ENCODE measurements around the gene FAM185A. TPM values are rescaled to one million over a fixed set of nuclear protein-coding genes. Genes with fewer than 3 reads are reported as not detected.
"Not testable (repeated sequence)": the region's sequence is repeated elsewhere in the genome, so short reads cannot be mapped to it uniquely, and the experiment has no call there.

The FAM185A gene
- 1 to 10 TPM; 3.5 to 4.9 TPM for polyA plus RNA-seq

DNA sequence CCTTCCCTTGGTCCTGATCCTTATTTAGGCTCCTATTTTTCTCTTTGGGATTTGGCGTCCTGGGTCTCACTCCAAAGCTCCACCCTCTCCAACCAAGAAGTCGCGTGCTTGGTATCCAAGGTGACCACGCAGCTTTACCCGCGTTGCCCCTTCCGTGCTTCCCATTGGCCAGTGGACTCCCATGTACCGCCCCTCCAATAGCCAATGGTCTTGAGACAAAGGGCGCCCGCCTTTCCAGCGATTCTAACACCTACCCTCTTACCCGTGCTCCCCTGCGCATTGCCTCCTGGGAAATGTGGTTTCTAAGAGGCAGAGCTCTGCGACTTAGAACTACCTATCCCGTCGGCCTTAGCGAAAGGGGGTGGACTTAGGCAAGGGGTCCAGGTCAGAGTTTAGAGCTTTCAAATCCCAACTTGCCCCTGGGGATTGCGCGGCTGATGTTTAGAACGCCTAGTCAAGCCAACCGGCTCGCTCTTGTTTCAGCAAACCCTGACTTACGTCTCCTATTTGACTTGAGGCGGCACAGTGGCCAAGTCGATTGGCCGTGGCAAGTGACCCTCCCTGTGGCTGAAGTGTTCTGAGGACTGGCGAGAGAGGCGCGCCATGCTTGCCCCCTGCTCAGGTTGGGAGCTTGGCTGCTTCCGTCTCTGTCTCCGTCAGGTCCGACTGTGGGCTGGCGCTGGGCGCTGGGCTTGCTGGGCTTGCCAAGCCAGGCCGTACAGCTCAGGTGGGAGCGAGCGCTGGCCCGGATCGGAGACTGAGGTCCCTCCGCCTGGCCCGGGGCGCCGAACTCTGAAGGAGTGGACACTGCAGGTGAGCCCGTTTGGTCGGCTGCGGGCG lies at the start of gene FAM185A:
Gene FAM185A (plus strand): TSS at position 395 of the 840 bp plus-strand sequence. CDS start 209 bp downstream, at position 604.
- Histone ChIP-seq H3K4me3 (ENCODE audit: low read depth in 1 of 2, low read length in 2 of 2) (peak within 1 kb of the TSS; percentile 59 to 82), H3K27ac (ENCODE audit: low read depth in 2 of 2, low read length in 1 of 2) (peak within 1 kb of the TSS; percentile 15 to 44)
- not testable (repeated sequence) for H3K4me1 ChIP-seq (ENCODE audit: control insufficient read depth in 2 of 2, insufficient read depth in 2 of 2, low read length in 1 of 2); H3K9me3 ChIP-seq (ENCODE audit: control insufficient read depth in 2 of 2, insufficient read depth in 1 of 2, low read depth in 1 of 2, low read length in 1 of 2); H3K27me3 ChIP-seq (ENCODE audit: control insufficient read depth in 1 of 2, insufficient read depth in 2 of 2, low read length in 2 of 2); H3K36me3 ChIP-seq (ENCODE audit: control insufficient read depth in 2 of 2, insufficient read depth in 2 of 2, low read length in 1 of 2)
- WGBS, 2 donors, result 1% methylated on average over 31 to 46 of the region's 47 CpGs

GRCh38 chr7:102713011-102713690 lies 35.6 kb upstream of the FAM185A start:
- not testable (repeated sequence) for H3K27ac ChIP-seq (ENCODE audit: low read depth in 2 of 2, low read length in 1 of 2); H3K36me3 ChIP-seq (ENCODE audit: control insufficient read depth in 2 of 2, insufficient read depth in 2 of 2, low read length in 1 of 2); H3K27me3 ChIP-seq (ENCODE audit: control insufficient read depth in 1 of 2, insufficient read depth in 2 of 2, low read length in 2 of 2); H3K4me3 ChIP-seq (ENCODE audit: low read depth in 1 of 2, low read length in 2 of 2); H3K4me1 ChIP-seq (ENCODE audit: control insufficient read depth in 2 of 2, insufficient read depth in 2 of 2, low read length in 1 of 2); H3K9me3 ChIP-seq (ENCODE audit: control insufficient read depth in 2 of 2, insufficient read depth in 1 of 2, low read depth in 1 of 2, low read length in 1 of 2)
- WGBS, 2 donors, result 30 to 35% methylated on average over 5 of the region's 5 CpGs

DNA sequence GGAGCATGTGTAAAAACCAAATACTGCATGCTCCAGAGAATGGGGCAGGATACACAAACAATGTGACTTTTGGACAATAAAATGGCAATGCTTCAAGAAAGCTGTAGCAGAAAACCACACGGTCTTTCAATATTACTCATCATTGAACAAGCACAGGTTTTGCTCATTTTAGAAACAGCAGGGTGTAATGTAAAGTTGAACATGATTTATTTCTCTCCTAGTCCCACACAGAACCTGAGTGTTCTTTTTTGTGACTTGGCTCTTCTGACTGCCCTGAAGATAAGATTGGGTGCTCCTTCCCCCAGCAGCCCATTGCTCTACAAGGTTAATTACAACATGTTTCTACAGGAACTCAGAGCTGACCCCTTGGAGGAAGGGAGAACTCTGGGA lies 35.1 kb upstream of the FAM185A start:
- H3K36me3 ChIP-seq (ENCODE audit: control insufficient read depth in 2 of 2, insufficient read depth in 2 of 2, low read length in 1 of 2); H3K27ac ChIP-seq (ENCODE audit: low read depth in 2 of 2, low read length in 1 of 2); H3K4me3 ChIP-seq (ENCODE audit: low read depth in 1 of 2, low read length in 2 of 2); H3K4me1 ChIP-seq (ENCODE audit: control insufficient read depth in 2 of 2, insufficient read depth in 2 of 2, low read length in 1 of 2); H3K9me3 ChIP-seq (ENCODE audit: control insufficient read depth in 2 of 2, insufficient read depth in 1 of 2, low read depth in 1 of 2, low read length in 1 of 2); H3K27me3 ChIP-seq (ENCODE audit: control insufficient read depth in 1 of 2, insufficient read depth in 2 of 2, low read length in 2 of 2): not testable (repeated sequence)
- WGBS, 2 donors, result no CpG with 5 or more reads among the region's 1 CpG

GRCh38 chr7:102714774-102715522 lies 33.9 kb upstream of the FAM185A start:
- H3K4me3 ChIP-seq (ENCODE audit: low read depth in 1 of 2, low read length in 2 of 2); H3K27me3 ChIP-seq (ENCODE audit: control insufficient read depth in 1 of 2, insufficient read depth in 2 of 2, low read length in 2 of 2); H3K4me1 ChIP-seq (ENCODE audit: control insufficient read depth in 2 of 2, insufficient read depth in 2 of 2, low read length in 1 of 2); H3K9me3 ChIP-seq (ENCODE audit: control insufficient read depth in 2 of 2, insufficient read depth in 1 of 2, low read depth in 1 of 2, low read length in 1 of 2); H3K36me3 ChIP-seq (ENCODE audit: control insufficient read depth in 2 of 2, insufficient read depth in 2 of 2, low read length in 1 of 2); H3K27ac ChIP-seq (ENCODE audit: low read depth in 2 of 2, low read length in 1 of 2): not testable (repeated sequence)
- WGBS, 2 donors, result 34 to 58% methylated on average over 5 of the region's 6 CpGs

DNA sequence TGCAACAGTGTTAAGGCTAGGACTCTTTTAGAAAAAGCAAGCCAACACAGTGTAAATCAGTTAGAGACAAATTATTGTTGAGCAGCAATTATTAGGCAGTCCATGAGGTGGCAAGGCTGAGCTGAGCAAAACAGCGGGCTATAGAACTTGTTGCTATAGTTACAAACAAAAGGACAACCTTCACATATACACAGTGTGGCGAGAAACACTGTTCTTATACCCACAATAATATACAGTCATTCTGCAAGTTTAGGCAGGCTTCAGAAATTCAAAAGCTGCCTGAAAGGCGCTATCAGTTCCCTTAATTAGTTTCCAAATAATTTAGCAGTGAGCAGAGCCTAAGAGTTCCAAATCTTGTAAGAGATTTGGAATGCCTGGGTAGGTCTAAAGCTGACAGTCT lies 33.1 kb upstream of the FAM185A start:
- 13 to 45% methylated on average over 2 to 3 of the region's 3 CpGs for WGBS, 2 donors
- not testable (repeated sequence) for H3K4me3 ChIP-seq (ENCODE audit: low read depth in 1 of 2, low read length in 2 of 2); H3K4me1 ChIP-seq (ENCODE audit: control insufficient read depth in 2 of 2, insufficient read depth in 2 of 2, low read length in 1 of 2); H3K9me3 ChIP-seq (ENCODE audit: control insufficient read depth in 2 of 2, insufficient read depth in 1 of 2, low read depth in 1 of 2, low read length in 1 of 2); H3K36me3 ChIP-seq (ENCODE audit: control insufficient read depth in 2 of 2, insufficient read depth in 2 of 2, low read length in 1 of 2); H3K27me3 ChIP-seq (ENCODE audit: control insufficient read depth in 1 of 2, insufficient read depth in 2 of 2, low read length in 2 of 2); H3K27ac ChIP-seq (ENCODE audit: low read depth in 2 of 2, low read length in 1 of 2)

- H3K27me3 ChIP-seq (ENCODE audit: control insufficient read depth in 1 of 2, insufficient read depth in 2 of 2, low read length in 2 of 2); H3K36me3 ChIP-seq (ENCODE audit: control insufficient read depth in 2 of 2, insufficient read depth in 2 of 2, low read length in 1 of 2): not testable (repeated sequence)
Observed at GRCh38 chr7:102718491-102718890, 30.3 kb upstream of the FAM185A start.

DNA sequence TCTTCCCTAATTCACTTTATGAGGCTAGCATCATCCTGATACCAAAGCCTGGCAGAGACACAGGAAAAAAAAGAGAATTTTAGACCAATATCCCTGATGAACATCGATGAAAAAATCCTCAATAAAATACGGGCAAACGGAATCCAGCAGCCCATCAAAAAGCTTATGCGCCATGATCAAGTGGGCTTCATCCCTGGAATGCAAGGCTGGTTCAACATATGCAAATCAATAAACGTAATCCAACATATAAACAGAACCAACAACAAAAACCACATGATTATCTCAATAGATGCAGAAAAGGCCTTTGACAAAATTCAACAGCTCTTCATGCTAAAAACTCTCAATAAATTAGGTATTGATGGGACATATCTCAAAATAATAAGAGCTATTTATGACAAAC lies 22.6 kb upstream of the FAM185A start:
- not testable (repeated sequence) for H3K36me3 ChIP-seq (ENCODE audit: control insufficient read depth in 2 of 2, insufficient read depth in 2 of 2, low read length in 1 of 2); H3K9me3 ChIP-seq (ENCODE audit: control insufficient read depth in 2 of 2, insufficient read depth in 1 of 2, low read depth in 1 of 2, low read length in 1 of 2); H3K27me3 ChIP-seq (ENCODE audit: control insufficient read depth in 1 of 2, insufficient read depth in 2 of 2, low read length in 2 of 2); H3K27ac ChIP-seq (ENCODE audit: low read depth in 2 of 2, low read length in 1 of 2); H3K4me1 ChIP-seq (ENCODE audit: control insufficient read depth in 2 of 2, insufficient read depth in 2 of 2, low read length in 1 of 2); H3K4me3 ChIP-seq (ENCODE audit: low read depth in 1 of 2, low read length in 2 of 2)
- whole genome bisulfite sequencing, 2 donors, result 93 to 96% methylated on average over 5 of the region's 5 CpGs

More at GRCh38 chr7:102718491-102718890, 30.3 kb upstream of the FAM185A start:
- H3K9me3 ChIP-seq (ENCODE audit: control insufficient read depth in 2 of 2, insufficient read depth in 1 of 2, low read depth in 1 of 2, low read length in 1 of 2); H3K27ac ChIP-seq (ENCODE audit: low read depth in 2 of 2, low read length in 1 of 2); H3K4me1 ChIP-seq (ENCODE audit: control insufficient read depth in 2 of 2, insufficient read depth in 2 of 2, low read length in 1 of 2); H3K4me3 ChIP-seq (ENCODE audit: low read depth in 1 of 2, low read length in 2 of 2): not testable (repeated sequence)

DNA sequence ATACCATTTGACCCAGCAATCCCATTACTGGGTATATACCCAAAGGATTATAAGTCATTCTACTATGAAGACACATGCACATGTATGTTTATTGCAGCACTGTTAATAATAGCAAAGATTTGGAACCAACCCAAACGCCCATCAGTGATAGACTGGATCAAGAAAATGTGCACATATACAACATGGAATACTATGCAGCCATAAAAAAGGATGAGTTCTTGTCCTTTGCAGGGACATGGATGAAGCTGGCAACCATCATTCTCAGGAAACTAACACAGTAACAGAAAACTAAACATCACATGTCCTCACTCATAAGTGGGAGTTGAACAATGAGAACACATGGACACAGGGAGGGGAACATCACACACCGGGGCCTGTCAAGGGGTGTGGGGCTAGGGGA lies 19.1 kb upstream of the FAM185A start:
- H3K27me3 ChIP-seq (ENCODE audit: control insufficient read depth in 1 of 2, insufficient read depth in 2 of 2, low read length in 2 of 2); H3K27ac ChIP-seq (ENCODE audit: low read depth in 2 of 2, low read length in 1 of 2): not testable (repeated sequence)
- 67 to 71% methylated on average over 2 of the region's 2 CpGs for WGBS, 2 donors

DNA sequence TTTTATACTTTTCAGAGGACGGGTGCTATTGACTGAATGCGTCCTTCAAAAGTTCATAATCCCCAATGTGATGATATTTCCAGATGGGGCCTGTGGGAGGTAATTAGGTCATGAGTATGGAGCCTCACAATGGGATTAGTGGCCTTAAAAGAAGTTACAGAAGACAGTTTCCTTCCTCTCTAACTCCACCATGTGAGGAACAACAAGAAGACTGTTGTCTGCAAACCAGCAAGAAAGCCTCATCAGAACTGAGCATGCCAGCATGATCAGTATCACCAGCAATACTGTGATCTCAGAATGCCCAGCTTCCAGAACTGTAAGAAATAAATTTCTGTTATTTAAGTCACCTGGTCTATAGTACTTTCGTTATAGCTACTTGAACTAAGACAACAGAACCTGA lies 18.4 kb upstream of the FAM185A start:
- H3K27ac ChIP-seq (ENCODE audit: low read depth in 2 of 2, low read length in 1 of 2); H3K4me3 ChIP-seq (ENCODE audit: low read depth in 1 of 2, low read length in 2 of 2); H3K36me3 ChIP-seq (ENCODE audit: control insufficient read depth in 2 of 2, insufficient read depth in 2 of 2, low read length in 1 of 2); H3K27me3 ChIP-seq (ENCODE audit: control insufficient read depth in 1 of 2, insufficient read depth in 2 of 2, low read length in 2 of 2); H3K9me3 ChIP-seq (ENCODE audit: control insufficient read depth in 2 of 2, insufficient read depth in 1 of 2, low read depth in 1 of 2, low read length in 1 of 2); H3K4me1 ChIP-seq (ENCODE audit: control insufficient read depth in 2 of 2, insufficient read depth in 2 of 2, low read length in 1 of 2): not testable (repeated sequence)
- WGBS, 2 donors, result 56 to 96% methylated on average over 1 of the region's 3 CpGs

More for the DNA sequence above, 19.1 kb upstream of the FAM185A start:
- not testable (repeated sequence) for H3K4me1 ChIP-seq (ENCODE audit: control insufficient read depth in 2 of 2, insufficient read depth in 2 of 2, low read length in 1 of 2); H3K9me3 ChIP-seq (ENCODE audit: control insufficient read depth in 2 of 2, insufficient read depth in 1 of 2, low read depth in 1 of 2, low read length in 1 of 2); H3K36me3 ChIP-seq (ENCODE audit: control insufficient read depth in 2 of 2, insufficient read depth in 2 of 2, low read length in 1 of 2); H3K4me3 ChIP-seq (ENCODE audit: low read depth in 1 of 2, low read length in 2 of 2)
